IMR-90 (cell line): Measurements from ENCODE around the gene PIGU. TPM values are rescaled to one million over a fixed set of nuclear protein-coding genes. Genes with fewer than 3 reads are reported as not detected.

Experiments used
- ATAC-seq: fragments of 200-7000 bp; cut with Tn5 transposase; 2 replicates; pipeline ENCODE4 v1.9.1; 2020; ENCODE audit warnings: low read depth, mild to moderate bottlenecking, moderate library complexity
- BruUV-seq: library from RNA; stranded (reverse); fragments of 400-500 nt; replicated peaks from 2 replicates; lab custom pipeline; 2021; lab: Mats Ljungman, UMichigan
- CTCF ChIA-PET: fragments of 300-600 bp; formaldehyde crosslinking; extraction: SDS; loops from one replicate; lab custom pipeline; 2021; ENCODE audit warnings: antibody characterized with exemption; lab: Yijun Ruan, JAX
- POLR2A ChIA-PET: fragments of 300-600 bp; sonication (Branson Sonifier 250); formaldehyde crosslinking; loops from one replicate; lab custom pipeline; 2022; ENCODE audit warnings: antibody characterized with exemption; ENCODE audit not compliant: unreplicated experiment; lab: Charles Lee
- DNase-seq: peaks from one replicate; pipeline ENCODE4 v3.0.0; 2013
- H2AFZ ChIP-seq: replicated peaks from 2 replicates; pipeline ENCODE3; 2013; ENCODE audit warnings: low read length, mild to moderate bottlenecking; ENCODE audit not compliant: poor library complexity
- H2AK5ac ChIP-seq: 2 replicates; pipeline ENCODE4 v1.6.1; 2013; ENCODE audit warnings: low read depth, low read length, inconsistent platforms
- H2AK9ac ChIP-seq: replicated peaks from 2 replicates; pipeline ENCODE3; 2013; ENCODE audit warnings: mild to moderate bottlenecking, low read depth, low read length, moderate library complexity; ENCODE audit not compliant: poor library complexity
- H2BK120ac ChIP-seq: 2 replicates; pipeline ENCODE4 v1.6.1; 2013; ENCODE audit warnings: low read depth, low read length, inconsistent platforms
- H2BK15ac ChIP-seq: 3 replicates; pipeline ENCODE4 v1.6.1; 2013; ENCODE audit warnings: low read depth, low read length, inconsistent platforms
- H2BK20ac ChIP-seq: 2 replicates; pipeline ENCODE4 v1.6.1; 2013; ENCODE audit warnings: low read depth, mild to moderate bottlenecking, inconsistent platforms, low read length, moderate library complexity
- H2BK5ac ChIP-seq: 2 replicates; pipeline ENCODE4 v1.6.1; 2013; ENCODE audit warnings: mild to moderate bottlenecking, low read depth, low read length, inconsistent platforms; ENCODE audit not compliant: poor library complexity, severe bottlenecking
- H3K14ac ChIP-seq: replicated peaks from 2 replicates; pipeline ENCODE4 v1.6.1; 2013; ENCODE audit warnings: low read depth, low read length, inconsistent platforms
- H3K18ac ChIP-seq: 2 replicates; pipeline ENCODE4 v1.6.1; 2013; ENCODE audit warnings: low read depth, low read length, control low read depth
- H3K23ac ChIP-seq: 2 replicates; pipeline ENCODE4 v1.6.1; 2013; ENCODE audit warnings: low read depth, low read length, inconsistent platforms
- H3K27ac ChIP-seq: 2 replicates; pipeline ENCODE4 v1.5.1; 2013; ENCODE audit warnings: mild to moderate bottlenecking, control low read depth, low read length; ENCODE audit not compliant: insufficient read depth
- H3K27me3 ChIP-seq: 2 replicates; pipeline ENCODE4 v1.6.1; 2013; ENCODE audit warnings: low read length; ENCODE audit not compliant: control insufficient read depth, insufficient read depth
- H3K36me3 ChIP-seq: 2 replicates; pipeline ENCODE4 v1.6.1; 2013; ENCODE audit warnings: low read length, mixed read lengths; ENCODE audit not compliant: control insufficient read depth, insufficient read depth
- H3K4ac ChIP-seq: 2 replicates; pipeline ENCODE4 v1.6.1; 2013; ENCODE audit warnings: low read depth, low read length, inconsistent platforms
- H3K4me1 ChIP-seq: 2 replicates; pipeline ENCODE4 v1.6.1; 2013; ENCODE audit warnings: low read length, mixed read lengths; ENCODE audit not compliant: control insufficient read depth, insufficient read depth
- H3K4me2 ChIP-seq: 2 replicates; pipeline ENCODE4 v1.6.1; 2013; ENCODE audit warnings: low read depth, mild to moderate bottlenecking, control low read depth, low read length, moderate library complexity
- H3K4me3 ChIP-seq: 2 replicates; pipeline ENCODE4 v1.5.1; 2013; ENCODE audit warnings: low read depth, mild to moderate bottlenecking, control low read depth, low read length, moderate library complexity; ENCODE audit not compliant: insufficient read depth
- H3K56ac ChIP-seq: 2 replicates; pipeline ENCODE4 v1.6.1; 2013; ENCODE audit warnings: low read length, inconsistent platforms; ENCODE audit not compliant: insufficient read depth; ENCODE audit errors: extremely low read depth
- H3K79me1 ChIP-seq, 2 experiments: 2 replicates each; pipeline ENCODE4 v1.6.1; 2013; ENCODE audit warnings: low read length in 2 of 2, inconsistent platforms in 1 of 2, low read depth in 1 of 2
- H3K9ac ChIP-seq: 2 replicates; pipeline ENCODE4 v1.6.1; 2013; ENCODE audit warnings: low read depth, low read length, control low read depth
- H3K9me1 ChIP-seq: 2 replicates; pipeline ENCODE4 v1.6.1; 2013; ENCODE audit warnings: low read length, inconsistent platforms; ENCODE audit not compliant: insufficient read depth
- H3K9me3 ChIP-seq: 2 replicates; pipeline ENCODE4 v1.6.1; 2013; ENCODE audit warnings: low read length; ENCODE audit not compliant: control insufficient read depth, insufficient read depth
- H4K20me1 ChIP-seq: 2 replicates; pipeline ENCODE4 v1.6.1; 2013; ENCODE audit warnings: low read length, inconsistent platforms; ENCODE audit not compliant: insufficient read depth
- H4K5ac ChIP-seq: 2 replicates; pipeline ENCODE4 v1.6.1; 2013; ENCODE audit warnings: mild to moderate bottlenecking, low read depth, low read length, control low read depth
- H4K8ac ChIP-seq, 2 experiments: 2 replicates each; pipeline ENCODE4 v1.6.1; 2013; ENCODE audit warnings: low read depth in 2 of 2, low read length in 2 of 2, control low read depth in 1 of 2, inconsistent platforms in 1 of 2
- H4K91ac ChIP-seq: 2 replicates; pipeline ENCODE4 v1.6.1; 2013; ENCODE audit warnings: low read depth, low read length, inconsistent platforms; ENCODE audit not compliant: insufficient read depth
- CEBPB ChIP-seq: IDR thresholded peaks from 2 replicates; pipeline ENCODE4 v1.6.1; 2012; ENCODE audit warnings: low read depth, low read length, improper control_type of control experiment
- MAZ ChIP-seq: IDR thresholded peaks from 2 replicates; pipeline ENCODE4 v1.6.1; 2012; ENCODE audit warnings: low read depth, mild to moderate bottlenecking, low read length, improper control_type of control experiment, moderate library complexity, borderline replicate concordance
- WGBS, 2 experiments: methylation state at CpG; one replicate each; pipeline versions ENCODE4 v1.1.5 to v1.1.7; 2013; ENCODE audit warnings: missing lambda C conversion rate in 2 of 2; ENCODE audit not compliant: insufficient read length in 1 of 2; ENCODE audit errors: extremely low coverage in 2 of 2; 5-methylcytosine and 5-hydroxymethylcytosine counted together
- dilution Hi-C: fragments of 300-500 bp; cut with HindIII; formaldehyde crosslinking; loops from one replicate; pipeline ENCODE4 v1.14.3; 2018; ENCODE audit warnings: low sequenced_read_pairs; ENCODE audit not compliant: unreplicated experiment
- in situ Hi-C: fragments of 300-500 bp; cut with MboI; formaldehyde crosslinking; loops from 3 replicates; pipeline ENCODE4 v1.14.3; 2019; ENCODE audit warnings: low sequenced_read_pairs, inconsistent platforms, mixed read lengths
- intact Hi-C: fragments of 100-400 bp; cut with micrococcal nuclease; formaldehyde crosslinking; loops from 2 replicates; pipeline ENCODE4 v1.10.0; 2022
- polyA plus RNA-seq, 3 experiments: library from polyadenylated mRNA; depleted of rRNA; stranded (reverse); fragments of >200 nt; gene quantifications; 2 replicates each; pipeline ENCODE4 v1.2.3, GENCODE V29; 2012; ENCODE audit warnings: low replicate concordance in 1 of 3
- total RNA-seq: library from RNA; depleted of rRNA; stranded (reverse); fragments of >200 nt; gene quantifications from 2 replicates; pipeline ENCODE4 v1.2.3, GENCODE V29; 2012

PIGU gene
- total and polyA plus RNA-seq, 2 of the 4 experiments (the other 2 are of a cell fraction), result 11.1 to 31.1 TPM

GRCh38 chr20:34526466-34526865 lies 150.4 kb downstream of the PIGU start:
- Histone ChIP-seq H2BK20ac (peak overlapping the region; percentile 88), H4K91ac (peak overlapping the region; percentile 91), H2AK5ac (peak overlapping the region; percentile 90), H3K27me3 (no peaks in the 10 kb centered on the region), H3K9me3 (no peaks in the 10 kb centered on the region), H2BK15ac (peak overlapping the region; percentile 63; the same call in 2 of the 3 replicates), H3K4me2 (peak overlapping the region; percentile 59), H2BK5ac (peak overlapping the region; percentile 92), H2AK9ac (peak overlapping the region; percentile 56), H2BK120ac (peak overlapping the region; percentile 87), H3K4me1 (peaks cover 46% of the 10 kb centered on the region), H4K5ac (peak overlapping the region; percentile 71), H3K23ac (peak overlapping the region; percentile 87), H3K27ac (peak overlapping the region; percentile 87), H3K14ac (peak overlapping the region; percentile 73), H3K79me1 (peaks cover 61 to 86% of the 10 kb centered on the region in 2 experiments), H3K56ac (peak overlapping the region; percentile 67), H4K8ac (peak overlapping the region; percentile 25 to 72; a peak in 3 of 4 replicates), H3K4ac (peak overlapping the region; percentile 89), H4K20me1 (peaks cover 30% of the 10 kb centered on the region), H3K9ac (peak overlapping the region; percentile 46), H3K9me1 (peaks cover 61% of the 10 kb centered on the region), H3K36me3 (peaks cover 46% of the 10 kb centered on the region), H2AFZ (no peak overlapping the region), H3K18ac (peak overlapping the region; percentile 91), H3K4me3 (no peak overlapping the region)
- ATAC-seq (no peak), DNase-seq (peak; percentile 33)
- 0% methylated on average over 1 of the region's 5 CpGs; no CpG with 5 or more reads in 1 of the 2 experiments for WGBS, 2 experiments
- dilution Hi-C loops, result no loop called here
- ChIA-PET POLR2A (no interaction called here), CTCF (interaction anchor here (1.0 to 2.1 kb wide), 2 partner anchors 9 to 214 kb away, joined by 3 to 12 read pairs; no protein-coding TSS in a partner anchor)
- TF ChIP-seq CEBPB (0 out of 2 replicates have a peak, but pooled peaks have one; percentile 32), MAZ (no peak)
- TSS peak; percentile 2 for BruUV-seq
- in situ Hi-C loops, result no loop called here
- intact Hi-C loops, result no loop called here
